Measurements from ENCODE around the gene SH3BP4.

GRCh38 chr2:235061656-235062055 lies 109.8 kb downstream of the SH3BP4 start:
- TF ChIP-seq REST (IDR thresholded peaks at IDR 0.05; ENCODE audit: insufficient read depth in 1 of 2, low read depth in 2 of 2, low read length in 2 of 2) (no peak), POLR2AphosphoS5 (IDR thresholded peaks at IDR 0.05; ENCODE audit: low read depth, low read length) (no peak)
